Measurements from ENCODE around the gene PRRC2C.

DNA sequence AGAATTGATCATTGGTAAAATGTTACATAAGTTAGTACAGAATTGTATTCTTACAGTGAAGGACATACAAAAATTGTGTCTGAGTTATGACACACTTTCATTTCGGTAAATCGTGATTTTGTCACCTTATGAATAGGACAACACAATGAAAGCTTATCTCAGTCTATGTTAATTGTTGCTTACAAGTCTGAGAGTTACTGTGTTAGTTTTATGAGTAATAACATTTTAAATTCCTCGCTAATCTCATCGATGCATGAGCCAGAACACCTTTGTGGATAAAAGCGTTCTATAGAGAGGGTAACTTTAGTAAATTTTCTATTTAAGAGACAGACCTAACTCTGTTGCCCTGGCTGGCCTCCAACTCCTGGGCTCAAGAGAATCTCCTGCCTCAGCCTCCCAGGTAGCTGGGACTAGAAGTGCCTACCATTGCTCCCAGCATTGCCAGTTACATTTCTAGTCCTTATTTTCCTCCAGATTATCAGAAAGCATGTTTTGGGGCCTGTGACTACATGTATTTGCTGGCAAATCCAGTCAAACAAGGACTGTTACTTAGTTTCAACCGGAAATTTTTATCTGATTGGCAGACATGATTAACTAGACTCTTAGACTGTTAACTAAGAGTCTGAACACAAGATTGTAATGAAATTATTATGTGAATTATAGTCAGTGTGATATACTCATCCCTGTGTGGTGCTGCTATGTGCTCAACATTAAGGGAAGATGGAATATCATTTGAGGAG lies 3.0 kb downstream of the PRRC2C start:
- TF ChIP-seq EZH2phosphoT487 (IDR thresholded peaks at IDR 0.05; ENCODE audit: insufficient read depth, low read depth), result no peak
- TF ChIP-seq EZH2 (IDR thresholded peaks at IDR 0.05; ENCODE audit: insufficient read depth, poor library complexity, severe bottlenecking), result no peak

Measured in GM23248 (cell line).